BLaER1 treated with 17β-estradiol and CSF1 and Interleukin-3, amounts not matched to agents 10 nM and 100 nM (cell line): ENCODE measurements around the gene TXNDC2.
A peak's percentile ranks its signal among the peaks of the same experiment; 100 is the strongest.

Source experiments
- H3K27ac ChIP-seq, 11 experiments: shearing (Covaris generic); formaldehyde crosslinking; 2 replicates each; pipeline ENCODE4 v1.8.1; 2022
- H3K27me3 ChIP-seq, 11 experiments: shearing (Covaris generic); formaldehyde crosslinking; 2 replicates each; pipeline ENCODE4 v1.8.1; 2022
- H3K36me3 ChIP-seq, 11 experiments: shearing (Covaris generic); formaldehyde crosslinking; 2 replicates each; pipeline ENCODE4 v1.8.1; 2022
- H3K4me1 ChIP-seq, 10 experiments: shearing (Covaris generic); formaldehyde crosslinking; 2 replicates each; pipeline ENCODE4 v1.8.1; 2022
- H3K4me2 ChIP-seq, 11 experiments: shearing (Covaris generic); formaldehyde crosslinking; 2 replicates each; pipeline ENCODE4 v1.8.1; 2022
- H3K4me3 ChIP-seq, 10 experiments: shearing (Covaris generic); formaldehyde crosslinking; 2 replicates each; pipeline ENCODE4 v1.8.1; 2022
- H3K9ac ChIP-seq, 11 experiments: shearing (Covaris generic); formaldehyde crosslinking; 2 replicates each; pipeline ENCODE4 v1.8.1; 2022
- H3K9me3 ChIP-seq, 11 experiments: shearing (Covaris generic); formaldehyde crosslinking; replicated peaks in 1 of 11; 2 replicates each; pipeline ENCODE4 v1.8.1; 2022
- H4K20me1 ChIP-seq, 11 experiments: shearing (Covaris generic); formaldehyde crosslinking; 2 replicates each; pipeline ENCODE4 v1.8.1; 2022
- Cebpa-rat ChIP-seq, 11 experiments: shearing (Covaris generic); IDR thresholded peaks; 2 replicates each; pipeline ENCODE4 v1.8.1; 2022

Gene TXNDC2

GRCh38 chr18:9885170-9886004 lies at the start of gene TXNDC2:
TSS of gene TXNDC2 (plus strand) at chr18:9885973. CDS start at chr18:9886681, 708 bp downstream.
- Histone ChIP-seq H3K36me3 (no peaks in the 10 kb centered on the region), H3K27me3 (no peaks in the 10 kb centered on the region), H3K4me1 (no peaks in the 10 kb centered on the region), H3K9me3 (peaks cover 0 to 12% (median 0%) of the 10 kb centered on the region in 11 experiments; a peak in 3 of 22 replicates), H3K9ac (no peak within 1 kb of the TSS), H3K4me2 (no peak within 1 kb of the TSS), H3K4me3 (no peak within 1 kb of the TSS), H3K27ac (no peak within 1 kb of the TSS), H4K20me1 (no peaks in the 10 kb centered on the region)
- TF ChIP-seq Cebpa-rat (IDR thresholded peaks at IDR 0.05), result no peak

DNA sequence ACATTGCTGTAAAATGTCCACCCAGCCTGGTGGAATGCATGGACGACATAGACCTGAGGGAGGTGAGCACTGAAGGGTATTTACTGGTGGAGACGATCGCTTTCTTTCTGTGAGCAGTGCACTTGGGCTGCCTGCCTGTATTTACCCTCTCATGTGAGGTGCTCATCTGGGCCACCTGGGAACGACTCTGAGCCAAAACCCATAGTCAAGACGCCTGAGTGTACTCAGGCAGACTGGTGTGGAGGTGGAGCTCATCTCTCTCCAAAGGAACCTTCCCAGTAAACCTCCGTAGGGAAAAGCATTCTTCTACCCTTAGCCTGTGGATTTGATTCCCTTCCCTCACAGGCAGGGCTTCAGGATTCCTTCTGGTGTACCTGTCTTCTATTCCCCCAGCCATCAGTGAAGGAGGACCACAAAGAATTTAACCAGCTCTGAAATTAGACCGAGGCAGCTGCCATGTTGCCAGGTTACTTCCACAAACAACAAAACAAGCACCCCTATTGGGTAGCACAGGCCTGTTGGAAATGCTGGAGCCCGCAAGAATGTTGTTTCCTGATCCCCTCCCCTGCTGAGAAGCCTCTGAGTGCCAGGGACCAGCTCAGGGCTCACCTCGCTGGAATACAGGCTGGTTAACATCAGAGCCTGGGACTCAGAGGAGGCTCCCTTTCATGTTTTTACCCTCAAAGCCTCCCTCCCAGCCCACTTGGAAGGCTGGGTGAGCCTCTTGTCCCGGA lies 47.5 kb upstream of the TXNDC2 start:
- no peak for TF ChIP-seq Cebpa-rat (IDR thresholded peaks at IDR 0.05)
- peaks cover 0 to 61% (median 0%) of the 10 kb centered on the region in 11 experiments; a peak in 4 of 22 replicates for H3K36me3 ChIP-seq
- no peaks in the 10 kb centered on the region for H3K27me3 ChIP-seq
- no peak overlapping the region for H3K4me3 ChIP-seq
- H3K9me3 ChIP-seq, result no peaks in the 10 kb centered on the region
- no peak overlapping the region for H3K9ac ChIP-seq
- H3K27ac ChIP-seq, result no peak overlapping the region
- no peaks in the 10 kb centered on the region for H4K20me1 ChIP-seq
- no peak overlapping the region for H3K4me2 ChIP-seq
- H3K4me1 ChIP-seq, result peaks cover 0 to 6% (median 0%) of the 10 kb centered on the region in 10 experiments; a peak in 2 of 20 replicates

DNA sequence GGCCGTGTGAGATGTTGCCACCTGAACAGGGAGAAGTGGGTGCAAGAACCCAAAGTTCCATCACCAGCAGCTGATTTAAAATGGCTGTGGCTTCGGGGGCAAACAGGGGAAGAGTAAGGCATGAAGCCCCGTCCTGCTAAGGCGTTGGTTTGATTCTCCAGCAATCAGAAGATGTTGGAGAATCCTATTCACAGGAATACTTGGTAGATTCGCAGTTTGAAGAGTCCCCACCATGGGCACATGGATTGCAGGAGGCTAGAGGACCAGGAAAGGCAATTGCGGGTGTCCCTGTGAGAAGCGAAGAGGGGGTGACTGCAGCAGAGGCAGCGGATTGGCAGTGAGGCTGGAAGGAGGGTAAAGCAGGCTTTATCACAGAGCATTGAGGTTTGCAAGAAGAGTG lies 46.6 kb upstream of the TXNDC2 start:
- Histone ChIP-seq H3K9me3 (no peaks in the 10 kb centered on the region), H3K4me3 (no peak overlapping the region), H3K27ac (no peak overlapping the region), H3K36me3 (peaks cover 0 to 68% (median 0%) of the 10 kb centered on the region in 11 experiments; a peak in 4 of 22 replicates), H3K4me2 (no peak overlapping the region), H3K27me3 (no peaks in the 10 kb centered on the region), H4K20me1 (no peaks in the 10 kb centered on the region), H3K9ac (no peak overlapping the region), H3K4me1 (peaks cover 0 to 6% (median 0%) of the 10 kb centered on the region in 10 experiments; a peak in 2 of 20 replicates)
- no peak for TF ChIP-seq Cebpa-rat (IDR thresholded peaks at IDR 0.05)

DNA sequence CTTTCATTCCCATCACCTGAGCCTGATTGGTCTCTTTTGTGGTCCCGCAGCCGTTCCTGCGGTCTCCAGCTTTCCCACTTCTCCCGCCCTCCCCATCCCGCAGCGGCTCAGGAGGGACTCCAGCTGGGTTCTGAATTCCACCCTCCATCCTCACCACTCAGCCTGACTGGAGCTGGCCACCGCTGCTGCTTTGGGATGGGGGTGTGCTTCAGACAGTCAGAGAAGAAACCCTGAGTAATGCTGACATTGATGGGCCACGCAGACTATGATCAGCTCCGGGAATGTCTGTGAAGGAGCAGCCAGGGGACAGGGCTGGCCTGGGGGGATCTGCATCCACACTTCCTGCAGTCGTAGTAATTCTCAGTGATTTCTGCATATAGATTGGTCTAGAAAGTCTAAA lies 45.9 kb upstream of the TXNDC2 start:
- no peak overlapping the region for H3K9ac ChIP-seq
- TF ChIP-seq Cebpa-rat (IDR thresholded peaks at IDR 0.05), result no peak
- H4K20me1 ChIP-seq, result no peaks in the 10 kb centered on the region

GRCh38 chr18:9841752-9842151 lies 44.0 kb upstream of the TXNDC2 start:
- Histone ChIP-seq H3K36me3 (peaks cover 0 to 80% (median 0%) of the 10 kb centered on the region in 11 experiments; a peak in 6 of 22 replicates), H3K4me1 (peaks cover 0 to 6% (median 0%) of the 10 kb centered on the region in 10 experiments; a peak in 2 of 20 replicates)

More for the DNA sequence above, 45.9 kb upstream of the TXNDC2 start:
- H3K4me2 ChIP-seq, result no peak overlapping the region
- no peaks in the 10 kb centered on the region for H3K9me3 ChIP-seq
- no peak overlapping the region for H3K4me3 ChIP-seq
- no peaks in the 10 kb centered on the region for H3K27me3 ChIP-seq
- H3K36me3 ChIP-seq, result peaks cover 0 to 73% (median 0%) of the 10 kb centered on the region in 11 experiments; a peak in 5 of 22 replicates
- H3K4me1 ChIP-seq, result peaks cover 0 to 6% (median 0%) of the 10 kb centered on the region in 10 experiments; a peak in 2 of 20 replicates
- H3K27ac ChIP-seq, result no peak overlapping the region

GRCh38 chr18:9842448-9842847 lies 43.3 kb upstream of the TXNDC2 start:
- Histone ChIP-seq H3K4me3 (no peak overlapping the region), H3K9ac (no peak overlapping the region), H3K4me1 (peaks cover 0 to 13% (median 2%) of the 10 kb centered on the region in 10 experiments; a peak in 7 of 20 replicates), H3K27me3 (peaks cover 0 to 16% (median 3%) of the 10 kb centered on the region in 11 experiments; a peak in 10 of 22 replicates), H4K20me1 (no peaks in the 10 kb centered on the region; a peak in 2 of 22 replicates), H3K36me3 (peaks cover 0 to 87% (median 0%) of the 10 kb centered on the region in 11 experiments; a peak in 6 of 22 replicates), H3K4me2 (peak overlapping the region in 1 of 11 experiments; percentile 9; a peak in 1 of 22 replicates), H3K9me3 (no peaks in the 10 kb centered on the region), H3K27ac (no peak overlapping the region)
- TF ChIP-seq Cebpa-rat (IDR thresholded peaks at IDR 0.05), result no peak

More at GRCh38 chr18:9841752-9842151, 44.0 kb upstream of the TXNDC2 start:
- no peak overlapping the region for H3K9ac ChIP-seq
- no peaks in the 10 kb centered on the region; a peak in 2 of 22 replicates for H4K20me1 ChIP-seq
- H3K27me3 ChIP-seq, result peaks cover 0 to 9% (median 0%) of the 10 kb centered on the region in 11 experiments; a peak in 7 of 22 replicates
- no peaks in the 10 kb centered on the region for H3K9me3 ChIP-seq
- no peak overlapping the region for H3K4me3 ChIP-seq
- no peak for TF ChIP-seq Cebpa-rat (IDR thresholded peaks at IDR 0.05)
- H3K4me2 ChIP-seq, result peak overlapping the region in 4 of 11 experiments; percentile 2 to 27 (median 16); a peak in 5 of 22 replicates
- H3K27ac ChIP-seq, result no peak overlapping the region

DNA sequence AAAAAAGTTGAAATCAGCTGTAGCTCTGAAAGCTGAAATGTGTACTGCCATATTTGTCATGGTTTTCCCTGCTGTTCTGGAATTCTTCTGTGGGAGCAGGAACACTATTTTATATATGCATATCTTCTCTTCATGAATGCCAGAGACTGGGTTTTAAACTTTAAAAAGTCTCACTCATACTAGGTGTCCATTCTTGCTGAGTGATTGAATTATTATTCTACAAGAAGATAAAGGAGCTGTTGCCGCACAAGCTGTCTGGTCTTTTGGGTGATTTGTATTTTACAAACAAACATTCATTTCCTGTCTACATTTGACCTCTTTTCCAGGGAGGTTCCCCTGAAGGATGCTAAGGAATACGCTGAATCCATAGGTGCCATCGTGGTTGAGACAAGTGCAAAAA lies 40.5 kb upstream of the TXNDC2 start:
- H3K27ac ChIP-seq, result no peak overlapping the region
- H3K36me3 ChIP-seq, result peaks cover 0 to 69% (median 0%) of the 10 kb centered on the region in 11 experiments; a peak in 6 of 22 replicates
- H3K27me3 ChIP-seq, result peaks cover 0 to 40% (median 30%) of the 10 kb centered on the region in 11 experiments; a peak in 18 of 22 replicates
- H3K9ac ChIP-seq, result no peak overlapping the region
- H4K20me1 ChIP-seq, result peaks cover 0 to 6% (median 0%) of the 10 kb centered on the region in 11 experiments; a peak in 4 of 22 replicates
- TF ChIP-seq Cebpa-rat (IDR thresholded peaks at IDR 0.05), result no peak
- H3K4me2 ChIP-seq, result no peak overlapping the region
- no peaks in the 10 kb centered on the region for H3K9me3 ChIP-seq
- H3K4me1 ChIP-seq, result peaks cover 11 to 41% (median 16%) of the 10 kb centered on the region in 10 experiments
- no peak overlapping the region for H3K4me3 ChIP-seq

GRCh38 chr18:9846162-9846925 lies 39.4 kb upstream of the TXNDC2 start:
- Histone ChIP-seq H3K4me2 (no peak overlapping the region), H3K9me3 (no peaks in the 10 kb centered on the region), H3K36me3 (peaks cover 0 to 62% (median 0%) of the 10 kb centered on the region in 11 experiments; a peak in 6 of 22 replicates), H3K9ac (no peak overlapping the region), H4K20me1 (peaks cover 0 to 6% (median 0%) of the 10 kb centered on the region in 11 experiments; a peak in 4 of 22 replicates), H3K4me3 (no peak overlapping the region), H3K27ac (no peak overlapping the region), H3K27me3 (peaks cover 0 to 51% (median 31%) of the 10 kb centered on the region in 11 experiments; a peak in 19 of 22 replicates), H3K4me1 (peaks cover 12 to 52% (median 23%) of the 10 kb centered on the region in 10 experiments)
- TF ChIP-seq Cebpa-rat (IDR thresholded peaks at IDR 0.05), result no peak
